AG04449 (cell line): ENCODE data around the gene STC2.

ENCODE experiments used
- CTCF ChIA-PET: fragments of 350-600 bp; formaldehyde crosslinking; extraction: SDS; loops from one replicate; lab custom pipeline; 2021; ENCODE audit warnings: antibody characterized with exemption; lab: Yijun Ruan, JAX
- POLR2A ChIA-PET: fragments of 400-600, 350-600 bp; formaldehyde crosslinking; extraction: SDS; loops from one replicate; lab custom pipeline; 2020; ENCODE audit warnings: antibody characterized with exemption, inconsistent platforms; lab: Yijun Ruan, JAX
- DNase-seq: peaks from one replicate; pipeline ENCODE4 v3.0.0-alpha.2; 2010; ENCODE audit warnings: low read depth, low spot score
- H3K4me3 ChIP-seq: 2 replicates; pipeline ENCODE4 v1.5.1; 2011; ENCODE audit warnings: low read depth, mild to moderate bottlenecking, control low read depth, low read length
- CTCF ChIP-seq: IDR thresholded peaks from one replicate; pipeline ENCODE4 v1.5.1; 2011; ENCODE audit warnings: mild to moderate bottlenecking, moderate library complexity, low read length, control low read depth, inconsistent platforms; ENCODE audit not compliant: insufficient read depth; ENCODE audit errors: missing control alignments

STC2 gene

GRCh38 chr5:173301695-173302545 lies 26.3 kb downstream of the STC2 start:
- no peak for TF ChIP-seq CTCF
- ChIA-PET POLR2A (interaction anchor here (0.8 kb wide), 1 partner anchor 27 kb away, joined by 3 read pairs; no protein-coding TSS in a partner anchor), CTCF (interaction anchor here (1.6 to 5.7 kb wide), 6 partner anchors 8 to 1015 kb away, joined by 4 to 58 read pairs (median 8); no protein-coding TSS in a partner anchor)
- H3K4me3 ChIP-seq, result no peak overlapping the region
- DNase-seq, result no peak

GRCh38 chr5:173300389-173301047 lies 27.7 kb downstream of the STC2 start:
- CTCF ChIA-PET, result interaction anchor here (0.9 to 2.6 kb wide), 4 partner anchors 8 to 272 kb away, joined by 3 to 14 read pairs (median 7); no protein-coding TSS in a partner anchor
- no peak overlapping the region for H3K4me3 ChIP-seq
- DNase-seq, result no peak
- no peak for TF ChIP-seq CTCF
- POLR2A ChIA-PET, result no interaction called here

- DNase-seq, result no peak
- ChIA-PET CTCF (interaction anchor here (0.9 to 2.6 kb wide), 4 partner anchors 8 to 281 kb away, joined by 3 to 14 read pairs (median 7); no protein-coding TSS in a partner anchor), POLR2A (no interaction called here)
- no peak overlapping the region for H3K4me3 ChIP-seq
- no peak for TF ChIP-seq CTCF
Measured at GRCh38 chr5:173299820-173300219, 28.4 kb downstream of the STC2 start.

- H3K4me3 ChIP-seq, result no peak overlapping the region
- TF ChIP-seq CTCF, result no peak
- DNase-seq, result no peak
- ChIA-PET POLR2A (interaction anchor here (1.1 kb wide), 1 partner anchor 23 kb away, joined by 4 read pairs; no protein-coding TSS in a partner anchor), CTCF (interaction anchor here (1.0 to 10.7 kb wide), 8 partner anchors 20 to 303 kb away, joined by 3 to 210 read pairs (median 4); partner anchors contain the start of gene STC2)
Measured at GRCh38 chr5:173298213-173298926, 29.8 kb downstream of the STC2 start.

- no peak overlapping the region for H3K4me3 ChIP-seq
- CTCF ChIA-PET, result interaction anchor here (1.0 to 10.7 kb wide), 3 partner anchors 33 to 304 kb away, joined by 3 to 210 read pairs (median 3); partner anchors contain the start of gene STC2
- no peak for TF ChIP-seq CTCF
- DNase-seq, result no peak
- POLR2A ChIA-PET, result no interaction called here
Measured at GRCh38 chr5:173297813-173298212, 30.4 kb downstream of the STC2 start.
